SK-N-SH treated with all-trans-retinoic acid at 6 μM for 48 hours (cell line): ENCODE results near the gene PLA2G4C.

Experiments
- ATAC-seq: fragments of 200-7000 bp; cut with Tn5 transposase; 3 replicates; pipeline ENCODE4 v1.9.1; 2020; ENCODE audit warnings: mild to moderate bottlenecking, moderate library complexity
- ARNTL ChIP-seq: fragments of 450-650 bp; formaldehyde crosslinking; IDR thresholded peaks from 2 replicates; pipeline ENCODE4 v1.5.0; 2020; ENCODE audit warnings: low read depth, mild to moderate bottlenecking, moderate library complexity, borderline replicate concordance
- CREB5 ChIP-seq: fragments of 250-450 bp; sonication (Bioruptor Pico); IDR thresholded peaks from 2 replicates; pipeline ENCODE4 v1.5.1; 2020; ENCODE audit warnings: low read depth, mild to moderate bottlenecking, moderate library complexity
- CSDC2 ChIP-seq: fragments of 250-450 bp; sonication (Bioruptor Pico); IDR thresholded peaks from 2 replicates; pipeline ENCODE4 v1.5.0; 2020; ENCODE audit warnings: mild to moderate bottlenecking, moderate library complexity
- CSRNP3 ChIP-seq: fragments of 250-450 bp; sonication (Bioruptor Pico); IDR thresholded peaks from 2 replicates; pipeline ENCODE4 v1.5.1; 2021; ENCODE audit warnings: mild to moderate bottlenecking, moderate library complexity
- ESRRG ChIP-seq: fragments of 250-450 bp; sonication (Bioruptor Pico); IDR thresholded peaks from 2 replicates; pipeline ENCODE4 v1.6.1; 2021; ENCODE audit warnings: mild to moderate bottlenecking
- ISL1 ChIP-seq: fragments of 250-450 bp; sonication (Bioruptor Pico); IDR thresholded peaks from 2 replicates; pipeline ENCODE4 v2.1.2; 2022; ENCODE audit warnings: mild to moderate bottlenecking, moderate library complexity
- OSR1 ChIP-seq: fragments of 250-450 bp; sonication (Bioruptor Pico); IDR thresholded peaks from 2 replicates; pipeline ENCODE4 v1.8.0; 2022; ENCODE audit warnings: moderate library complexity, mild to moderate bottlenecking, inconsistent platforms
- PATZ1 ChIP-seq: fragments of 250-450 bp; sonication (Bioruptor Pico); IDR thresholded peaks from 2 replicates; pipeline ENCODE4 v1.8.0; 2020; ENCODE audit warnings: mild to moderate bottlenecking, moderate library complexity, borderline replicate concordance
- POU6F1 ChIP-seq: fragments of 250-450 bp; sonication (Bioruptor Pico); IDR thresholded peaks from 2 replicates; pipeline ENCODE4 v1.8.0; 2021; ENCODE audit warnings: low read depth, mild to moderate bottlenecking, moderate library complexity, borderline replicate concordance
- SNAI2 ChIP-seq: fragments of 250-450 bp; sonication (Bioruptor Pico); IDR thresholded peaks from 2 replicates; pipeline ENCODE4 v1.5.0; 2020; ENCODE audit warnings: mild to moderate bottlenecking, moderate library complexity
- TOX ChIP-seq: fragments of 250-450 bp; sonication (Bioruptor Pico); IDR thresholded peaks from 2 replicates; pipeline ENCODE4 v1.8.0; 2021; ENCODE audit warnings: mild to moderate bottlenecking, moderate library complexity, borderline replicate concordance
- TSHZ2 ChIP-seq: fragments of 250-450 bp; sonication (Bioruptor Pico); IDR thresholded peaks from 2 replicates; pipeline ENCODE4 v1.5.0; 2020; ENCODE audit warnings: mild to moderate bottlenecking, moderate library complexity
- ZC3H10 ChIP-seq: fragments of 250-450 bp; sonication (Bioruptor Pico); IDR thresholded peaks from 2 replicates; pipeline ENCODE4 v1.5.1; 2021; ENCODE audit warnings: mild to moderate bottlenecking, moderate library complexity
- ZFP3 ChIP-seq: fragments of 250-450 bp; sonication (Bioruptor Pico); IDR thresholded peaks from 2 replicates; pipeline ENCODE4 v1.5.0; 2020; ENCODE audit warnings: mild to moderate bottlenecking, moderate library complexity
- ZFP30 ChIP-seq: fragments of 450-650 bp; formaldehyde crosslinking; IDR thresholded peaks from 2 replicates; pipeline ENCODE4 v1.5.0; 2022; ENCODE audit warnings: mild to moderate bottlenecking, moderate library complexity
- ZNF565 ChIP-seq: fragments of 450-650 bp; formaldehyde crosslinking; conservative IDR thresholded peaks from 2 replicates; pipeline ENCODE4 v1.5.0; 2020; ENCODE audit warnings: low read depth, mild to moderate bottlenecking, moderate library complexity
- ZNF8 ChIP-seq: fragments of 450-650 bp; formaldehyde crosslinking; IDR thresholded peaks from 2 replicates; pipeline ENCODE4 v1.5.0; 2020; ENCODE audit warnings: mild to moderate bottlenecking, moderate library complexity

PLA2G4C gene

GRCh38 chr19:48103922-48104321, 6.7 kb downstream of the PLA2G4C start (continued):
- no peak for TF ChIP-seq CREB5

GRCh38 chr19:48102870-48103751, 7.5 kb downstream of the PLA2G4C start:
- TF ChIP-seq PATZ1 (CRISPR knock-in tag) (no peak), CSRNP3 (CRISPR knock-in tag) (no peak), CREB5 (no peak), ISL1 (CRISPR knock-in tag) (no peak), ARNTL (CRISPR knock-in tag) (no peak), OSR1 (no peak), POU6F1 (no peak), TSHZ2 (no peak), ZC3H10 (CRISPR knock-in tag) (no peak), ZNF8 (CRISPR knock-in tag) (no peak), SNAI2 (no peak), ZFP30 (CRISPR knock-in tag) (no peak), ESRRG (CRISPR knock-in tag) (no peak)
- peak; percentile 46 for ATAC-seq

- ATAC-seq: no peak
These were observed 14.9 kb downstream of the PLA2G4C start for GRCh38 chr19:48095612-48096175.

More at GRCh38 chr19:48095612-48096175, 14.9 kb downstream of the PLA2G4C start:
- TF ChIP-seq TSHZ2: no peak
- TF ChIP-seq ZNF8 (CRISPR knock-in tag): no peak
- TF ChIP-seq ZFP30 (CRISPR knock-in tag): no peak
- TF ChIP-seq CSDC2 (CRISPR knock-in tag): no peak
- TF ChIP-seq POU6F1: no peak
- no peak for TF ChIP-seq ZNF565 (CRISPR knock-in tag)
- no peak for TF ChIP-seq SNAI2
- TF ChIP-seq ESRRG (CRISPR knock-in tag): no peak
- no peak for TF ChIP-seq TOX
- TF ChIP-seq CREB5: no peak
- TF ChIP-seq ZFP3 (CRISPR knock-in tag): no peak
- TF ChIP-seq ARNTL (CRISPR knock-in tag): no peak
- no peak for TF ChIP-seq OSR1
